ENCODE measurements around the gene DNM1. TPM values are rescaled to one million over a fixed set of nuclear protein-coding genes. Genes with fewer than 3 reads are reported as not detected.
A peak's percentile ranks its signal among the peaks of the same experiment; 100 is the strongest.

Gene DNM1
- total and polyA plus RNA-seq, 2 experiments from 2014 or later = 36.0 to 42.0 TPM

DNA sequence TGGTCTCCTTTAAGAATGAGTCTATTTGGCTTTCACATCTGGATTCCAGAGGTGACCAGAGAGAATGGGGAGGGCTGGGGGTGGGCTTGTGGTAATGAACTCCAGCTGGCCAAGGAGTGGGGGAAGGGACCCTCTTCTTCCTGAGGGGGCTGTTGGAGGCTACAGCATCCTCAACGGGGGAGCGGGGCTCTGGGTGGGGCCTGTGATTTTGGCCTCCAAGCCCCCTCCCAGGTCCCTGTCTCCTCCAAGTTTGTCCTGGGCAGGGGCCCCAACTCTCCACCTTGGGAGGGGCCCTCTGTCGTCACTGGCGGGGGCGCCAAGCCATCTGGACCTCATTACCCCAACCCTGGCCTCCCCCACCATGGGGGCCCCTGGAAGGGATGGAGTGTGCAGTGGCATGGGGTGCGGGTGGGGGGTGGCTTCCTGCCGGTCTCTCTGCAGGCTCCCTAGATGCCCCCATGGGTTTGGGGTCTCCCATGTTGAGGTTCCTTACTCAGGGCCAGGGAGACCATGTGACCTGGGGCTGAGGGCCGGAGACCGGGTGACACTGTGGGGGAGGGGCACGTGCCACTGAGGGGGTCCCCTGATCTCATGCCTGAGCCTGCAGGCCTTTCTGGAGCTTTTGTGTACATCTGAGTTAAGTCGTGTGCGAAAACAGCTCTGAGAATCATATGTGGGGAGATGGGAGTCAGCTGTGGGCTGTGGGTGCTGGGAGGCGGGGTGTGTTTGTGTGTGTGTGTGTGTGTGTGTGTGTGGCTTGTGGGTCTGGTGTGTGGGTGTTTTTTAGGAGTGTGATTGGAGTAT lies 40.2 kb downstream of the DNM1 start:
- ATAC-seq = no peak
- Mint-ChIP-seq H3K27ac (no peak overlapping the region), H3K4me3 (no peak overlapping the region)

DNA sequence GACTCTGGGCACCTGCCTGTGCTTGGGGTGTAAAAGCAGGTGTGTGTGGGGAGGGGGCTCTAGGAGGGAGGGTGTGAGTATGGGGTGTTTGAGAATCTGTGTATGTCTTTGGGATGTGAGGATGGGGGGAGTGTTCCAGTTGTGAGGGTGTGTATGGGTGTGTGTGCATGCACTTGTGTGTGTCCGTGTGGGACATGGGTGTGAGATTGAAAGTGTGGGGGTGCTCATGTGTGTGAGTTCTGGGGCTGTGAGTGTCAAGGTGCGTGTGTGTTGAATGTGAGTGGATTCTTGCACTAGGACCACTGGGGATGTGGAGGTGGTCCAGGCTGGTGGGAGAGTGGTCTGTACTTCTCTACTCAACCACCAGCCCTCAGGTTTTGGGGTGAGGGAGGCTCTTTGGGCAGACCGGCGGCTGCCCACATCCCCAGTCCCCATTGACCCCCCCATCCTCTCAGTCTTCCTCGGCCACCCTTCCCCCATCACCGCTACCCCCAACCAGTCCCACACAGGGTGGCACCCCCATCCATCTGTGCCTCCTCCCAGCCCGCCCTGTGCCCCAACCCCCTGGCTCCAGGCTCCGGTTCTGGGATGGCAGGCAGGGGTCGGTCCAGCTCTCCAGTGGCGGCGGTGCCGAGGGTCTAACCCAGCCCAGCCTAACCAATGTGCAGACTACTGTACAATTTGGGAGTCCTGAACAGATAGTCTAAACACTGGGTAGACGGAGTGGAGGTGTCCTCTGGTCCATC lies 41.1 kb downstream of the DNM1 start:
- H3K4me3 Mint-ChIP-seq = peak overlapping the region; percentile 4; the same call in 2 of the 3 replicates
- DNase-seq (ENCODE audit: low spot score) = no peak
- Histone ChIP-seq H3K36me3 (ENCODE audit: insufficient read depth) (no peaks in the 10 kb centered on the region), H3K27me3 (ENCODE audit: insufficient read depth) (no peaks in the 10 kb centered on the region), H3K4me3 (peak overlapping the region; percentile 38; the same call in 1 of the 2 replicates), H3K4me1 (ENCODE audit: insufficient read depth) (peaks cover 19% of the 10 kb centered on the region), H3F3A (replicated peaks; ENCODE audit: low read depth) (peaks cover under 1% of the 10 kb centered on the region; the same call in 1 of the 2 replicates), H3K4me2 (peak overlapping the region; percentile 64), H4K20me1 (replicated peaks; ENCODE audit: insufficient read depth) (no peaks in the 10 kb centered on the region; the same call in 1 of the 2 replicates), H2AFZ (no peak overlapping the region), H3K79me2 (replicated peaks; ENCODE audit: insufficient read depth) (no peaks in the 10 kb centered on the region), H3K9me2 (ENCODE audit: insufficient read depth) (no peaks in the 10 kb centered on the region), H3K27ac (ENCODE audit: low read depth) (no peak overlapping the region)
- no peak; the same call in 2 of the 3 replicates for ATAC-seq
- H3K27ac Mint-ChIP-seq = no peak overlapping the region
- H3K9me3 Mint-ChIP-seq = no peaks in the 10 kb centered on the region
- peaks cover 12% of the 10 kb centered on the region for H3K27me3 Mint-ChIP-seq (ENCODE audit: insufficient read depth, low read depth, poor library complexity)
- H3K36me3 Mint-ChIP-seq (ENCODE audit: low read depth) = peaks cover 3% of the 10 kb centered on the region; the same call in 2 of the 3 replicates
- no peak for TF ChIP-seq ZNF331 (CRISPR knock-in tag; IDR thresholded peaks at IDR 0.05; ENCODE audit: low read depth)
- TF ChIP-seq NANOG (IDR thresholded peaks at IDR 0.05; ENCODE audit: borderline replicate concordance) = no peak
- no peak for TF ChIP-seq EZH2phosphoT487 (IDR thresholded peaks at IDR 0.05; ENCODE audit: unreplicated experiment)
- TF ChIP-seq CREB1 (CRISPR knock-in tag; IDR thresholded peaks at IDR 0.05; ENCODE audit: low read depth) = no peak
- no peak for TF ChIP-seq STAT1 (IDR thresholded peaks at IDR 0.05; ENCODE audit: unreplicated experiment)
- TF ChIP-seq ZNF114 (CRISPR knock-in tag; IDR thresholded peaks at IDR 0.05) = no peak
- H3K4me1 Mint-ChIP-seq = peaks cover 23% of the 10 kb centered on the region

More for the DNA sequence above, 40.2 kb downstream of the DNM1 start:
- Histone ChIP-seq H3K27me3 (ENCODE audit: insufficient read depth) (no peaks in the 10 kb centered on the region), H3K79me2 (replicated peaks; ENCODE audit: insufficient read depth) (no peaks in the 10 kb centered on the region), H3K27ac (ENCODE audit: low read depth) (no peak overlapping the region), H2AFZ (no peak overlapping the region), H3K4me1 (ENCODE audit: insufficient read depth) (peaks cover 19% of the 10 kb centered on the region), H4K20me1 (replicated peaks; ENCODE audit: insufficient read depth) (no peaks in the 10 kb centered on the region; the same call in 1 of the 2 replicates), H3K36me3 (ENCODE audit: insufficient read depth) (no peaks in the 10 kb centered on the region), H3K4me2 (no peak overlapping the region), H3F3A (replicated peaks; ENCODE audit: low read depth) (no peaks in the 10 kb centered on the region), H3K9me2 (ENCODE audit: insufficient read depth) (no peaks in the 10 kb centered on the region), H3K4me3 (no peak overlapping the region)
- no peaks in the 10 kb centered on the region for H3K9me3 Mint-ChIP-seq
- peaks cover 5% of the 10 kb centered on the region; the same call in 2 of the 3 replicates for H3K36me3 Mint-ChIP-seq (ENCODE audit: low read depth)
- DNase-seq (ENCODE audit: low spot score) = no peak
- peaks cover 23% of the 10 kb centered on the region for H3K4me1 Mint-ChIP-seq
- TF ChIP-seq, protein P1, sequence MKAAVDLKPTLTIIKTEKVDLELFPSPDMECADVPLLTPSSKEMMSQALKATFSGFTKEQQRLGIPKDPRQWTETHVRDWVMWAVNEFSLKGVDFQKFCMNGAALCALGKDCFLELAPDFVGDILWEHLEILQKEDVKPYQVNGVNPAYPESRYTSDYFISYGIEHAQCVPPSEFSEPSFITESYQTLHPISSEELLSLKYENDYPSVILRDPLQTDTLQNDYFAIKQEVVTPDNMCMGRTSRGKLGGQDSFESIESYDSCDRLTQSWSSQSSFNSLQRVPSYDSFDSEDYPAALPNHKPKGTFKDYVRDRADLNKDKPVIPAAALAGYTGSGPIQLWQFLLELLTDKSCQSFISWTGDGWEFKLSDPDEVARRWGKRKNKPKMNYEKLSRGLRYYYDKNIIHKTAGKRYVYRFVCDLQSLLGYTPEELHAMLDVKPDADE (IDR thresholded peaks at IDR 0.05) = no peak
- no peak for TF ChIP-seq JUNB (IDR thresholded peaks at IDR 0.05; ENCODE audit: unreplicated experiment)
- peaks cover 13% of the 10 kb centered on the region for H3K27me3 Mint-ChIP-seq (ENCODE audit: insufficient read depth, low read depth, poor library complexity)

All from GM23338 (cell line).